HG03521 (cell line): Measurements from ENCODE around the gene UNC79.

Experiments used
- ATAC-seq: cut with Tn5 transposase; IDR thresholded peaks from one replicate; pipeline ENCODE4 v1.9.1; 2021; ENCODE audit warnings: mild to moderate bottlenecking, moderate library complexity; ENCODE audit not compliant: unreplicated experiment

UNC79 gene

DNA sequence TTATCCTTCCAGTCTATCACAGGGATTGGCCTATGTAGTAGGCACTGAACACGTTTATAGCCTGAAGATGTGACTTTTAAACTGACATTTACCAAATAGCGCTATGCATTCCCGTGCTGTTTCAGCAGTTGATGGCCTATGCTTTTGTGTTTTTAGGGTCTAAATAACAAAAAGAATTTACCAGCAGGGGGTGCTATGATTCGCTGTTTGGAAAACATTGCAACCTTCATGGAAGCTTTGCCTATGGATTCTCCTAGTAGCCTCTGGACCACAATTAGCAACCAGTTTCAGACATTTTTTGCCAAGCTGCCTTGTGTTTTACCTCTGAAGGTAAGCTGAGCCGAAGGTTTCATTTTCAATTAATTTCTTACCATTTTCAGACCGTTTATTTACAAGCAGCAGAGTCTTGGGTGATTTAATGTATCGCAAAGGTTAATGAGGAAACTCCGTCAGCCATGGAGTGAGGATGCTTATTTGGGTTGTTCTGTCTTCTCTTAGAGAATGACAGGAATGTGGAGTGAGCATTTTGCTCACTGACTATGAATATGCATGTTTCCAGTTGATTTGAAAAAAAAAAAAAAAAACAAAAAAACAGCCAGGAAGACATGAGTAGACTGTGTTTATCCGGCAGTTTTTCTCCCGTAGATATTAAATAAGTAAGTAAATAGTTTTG lies 224.5 kb downstream of the UNC79 start:
- no peak for ATAC-seq

- ATAC-seq, result no peak
Measured at GRCh38 chr14:93657875-93658274, 227.1 kb downstream of the UNC79 start.

DNA sequence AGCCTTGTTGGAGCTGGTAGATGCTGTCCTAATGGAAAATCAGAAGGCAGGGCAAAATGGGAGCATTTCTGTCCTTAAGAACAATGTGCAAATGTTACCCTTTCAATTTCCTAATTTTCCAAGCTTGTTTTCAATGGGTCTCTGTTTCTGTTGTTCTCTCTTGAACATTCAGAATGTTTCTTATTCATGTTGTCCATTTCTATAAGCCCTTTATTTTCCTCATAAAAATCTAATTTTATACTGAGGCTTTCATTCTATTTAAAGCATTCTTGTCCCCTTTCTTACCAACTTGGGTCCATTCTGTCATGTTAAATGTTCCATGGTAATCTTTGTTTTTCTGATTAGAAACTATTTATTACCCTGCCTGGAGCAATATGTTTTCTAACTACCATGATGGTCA lies 232.6 kb downstream of the UNC79 start:
- no peak for ATAC-seq

DNA sequence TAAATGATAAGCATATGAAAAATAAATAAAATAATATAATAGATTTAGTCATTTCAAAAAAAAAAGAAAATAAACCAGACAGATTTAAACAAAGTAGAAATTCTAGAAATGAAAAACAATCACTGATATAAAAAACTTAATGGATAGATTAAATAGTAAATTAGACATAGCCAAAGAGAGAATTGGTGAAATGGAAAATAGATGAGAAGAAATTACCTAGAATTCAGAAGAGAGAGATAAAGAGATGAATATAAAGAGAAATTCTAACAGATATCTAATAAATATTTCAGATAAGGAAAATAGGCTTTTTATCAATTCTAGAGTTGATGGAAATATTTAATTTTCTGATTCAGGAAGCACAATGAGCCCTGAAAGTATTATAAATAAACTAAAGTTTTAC lies 234.4 kb downstream of the UNC79 start:
- no peak for ATAC-seq

- no peak for ATAC-seq
Measured at GRCh38 chr14:93669632-93670031, 238.9 kb downstream of the UNC79 start.

DNA sequence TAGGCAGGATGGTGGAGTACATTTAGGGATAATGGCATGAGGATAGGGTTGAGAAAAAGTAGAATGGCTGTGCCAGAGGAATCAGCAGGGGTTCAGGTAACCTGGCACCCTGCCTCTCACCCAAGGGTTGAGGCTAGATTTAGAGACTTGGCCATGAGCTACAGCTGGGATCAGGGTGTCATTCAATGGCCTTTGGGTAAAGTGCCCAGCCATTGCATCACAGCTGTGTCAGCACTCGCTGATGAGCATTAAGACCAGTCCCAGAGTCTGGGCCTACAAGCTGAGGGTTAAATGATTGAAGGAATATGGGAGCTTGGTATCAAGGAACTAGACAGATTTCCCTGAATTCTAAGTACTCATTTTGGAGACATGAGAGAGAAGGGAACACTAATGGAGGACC lies 243.6 kb downstream of the UNC79 start:
- no peak for ATAC-seq

DNA sequence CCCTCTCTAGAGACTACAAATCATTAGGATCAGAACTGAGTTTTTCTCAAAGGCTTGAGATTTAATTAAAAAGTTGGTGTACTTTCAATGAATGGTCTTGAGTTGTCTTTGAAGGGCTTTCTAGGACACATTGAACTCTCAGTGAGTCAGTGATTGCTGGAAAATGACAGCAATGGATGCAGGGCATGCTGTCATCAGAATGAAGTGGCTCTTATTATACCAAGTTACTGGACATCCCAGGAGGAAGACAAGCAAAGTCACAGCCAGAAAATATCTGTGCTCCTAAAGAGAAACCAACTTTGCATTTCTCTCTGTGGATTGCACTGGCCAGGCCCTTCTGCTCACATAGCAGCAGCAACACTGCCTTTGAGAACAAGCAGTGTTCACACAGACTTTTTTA lies 244.9 kb downstream of the UNC79 start:
- no peak for ATAC-seq

- ATAC-seq, result no peak
Measured at GRCh38 chr14:93676416-93676958, 245.7 kb downstream of the UNC79 start.

- no peak for ATAC-seq
Measured at GRCh38 chr14:93682459-93682858, 251.7 kb downstream of the UNC79 start.

DNA sequence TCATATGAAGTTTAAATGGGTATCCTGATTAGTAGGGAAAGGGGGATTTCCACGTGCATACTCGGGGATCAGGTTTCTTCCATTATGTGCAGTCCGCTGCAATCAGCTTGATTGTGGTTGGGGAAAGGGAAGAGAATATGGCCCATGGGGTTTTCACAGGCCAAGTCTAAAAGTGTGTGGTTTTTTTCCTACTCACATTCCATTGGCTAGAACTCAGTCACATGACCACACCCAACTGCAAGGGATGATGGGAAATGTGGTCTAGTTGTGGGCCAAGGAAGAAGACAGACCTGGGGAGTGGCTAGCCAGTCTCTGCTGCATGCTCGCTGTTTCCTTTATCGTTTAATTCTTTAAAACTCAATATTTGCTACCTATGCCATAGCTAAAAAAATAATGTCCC lies 252.5 kb downstream of the UNC79 start:
- ATAC-seq, result no peak

DNA sequence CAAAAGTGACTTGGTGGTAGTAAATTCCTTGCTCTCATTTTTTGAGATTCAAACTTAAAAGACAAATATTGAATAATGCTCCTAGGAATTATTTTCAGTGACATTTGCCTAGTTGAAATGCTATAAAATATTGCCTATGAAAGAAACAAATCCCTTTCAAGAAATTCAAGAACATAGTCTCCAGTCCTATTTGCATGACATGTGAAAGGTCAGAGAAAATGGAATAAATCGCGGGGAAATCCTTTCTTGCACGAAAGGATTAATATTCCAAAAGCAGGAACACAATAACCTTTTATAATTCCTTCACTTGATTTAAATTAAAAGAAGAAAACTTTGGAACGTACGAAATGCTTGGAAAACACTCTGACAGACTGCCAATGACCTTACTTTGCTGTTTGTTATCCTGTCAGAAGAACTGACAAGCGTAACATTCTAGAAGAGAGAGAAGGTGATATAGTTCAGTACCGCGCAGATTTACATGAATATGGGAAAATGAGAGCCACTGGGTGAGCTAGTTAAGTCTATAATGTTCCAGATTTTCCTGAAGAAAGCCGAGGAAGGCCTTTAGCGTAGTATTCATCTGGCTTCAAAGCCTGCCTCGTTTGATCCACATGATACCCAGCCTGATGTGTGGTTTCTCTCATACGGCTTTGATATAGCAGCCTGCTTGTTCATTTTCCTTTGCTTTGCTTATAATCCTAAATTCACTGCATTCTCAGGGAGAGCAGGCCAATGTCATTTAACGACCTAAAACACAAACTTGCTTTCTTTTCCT lies 254.6 kb downstream of the UNC79 start:
- no peak for ATAC-seq

DNA sequence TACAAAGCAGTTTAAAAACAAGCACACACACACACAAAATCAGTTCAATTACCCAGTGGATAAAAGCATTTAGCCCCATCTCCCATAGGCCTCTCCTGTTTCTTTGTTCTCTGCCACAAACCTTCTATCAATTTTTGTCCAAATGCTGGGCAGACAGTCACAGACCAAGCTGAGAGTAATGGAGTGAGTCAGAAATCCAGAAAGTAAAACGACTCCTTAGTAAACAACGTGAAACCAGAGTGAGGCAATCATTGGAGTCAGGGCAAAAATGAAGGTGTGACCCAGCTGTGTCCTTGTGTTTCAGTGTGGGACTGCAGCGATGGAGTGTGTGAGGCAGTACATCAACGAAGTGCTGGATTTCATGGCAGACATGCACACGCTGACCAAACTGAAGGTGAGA lies 255.5 kb downstream of the UNC79 start:
- ATAC-seq, result no peak

- no peak for ATAC-seq
Measured at GRCh38 chr14:93688239-93688666, 257.5 kb downstream of the UNC79 start.

- no peak for ATAC-seq
Measured at GRCh38 chr14:93688820-93689219, 258.1 kb downstream of the UNC79 start.

- no peak for ATAC-seq
Measured at GRCh38 chr14:93690146-93690545, 259.4 kb downstream of the UNC79 start.

DNA sequence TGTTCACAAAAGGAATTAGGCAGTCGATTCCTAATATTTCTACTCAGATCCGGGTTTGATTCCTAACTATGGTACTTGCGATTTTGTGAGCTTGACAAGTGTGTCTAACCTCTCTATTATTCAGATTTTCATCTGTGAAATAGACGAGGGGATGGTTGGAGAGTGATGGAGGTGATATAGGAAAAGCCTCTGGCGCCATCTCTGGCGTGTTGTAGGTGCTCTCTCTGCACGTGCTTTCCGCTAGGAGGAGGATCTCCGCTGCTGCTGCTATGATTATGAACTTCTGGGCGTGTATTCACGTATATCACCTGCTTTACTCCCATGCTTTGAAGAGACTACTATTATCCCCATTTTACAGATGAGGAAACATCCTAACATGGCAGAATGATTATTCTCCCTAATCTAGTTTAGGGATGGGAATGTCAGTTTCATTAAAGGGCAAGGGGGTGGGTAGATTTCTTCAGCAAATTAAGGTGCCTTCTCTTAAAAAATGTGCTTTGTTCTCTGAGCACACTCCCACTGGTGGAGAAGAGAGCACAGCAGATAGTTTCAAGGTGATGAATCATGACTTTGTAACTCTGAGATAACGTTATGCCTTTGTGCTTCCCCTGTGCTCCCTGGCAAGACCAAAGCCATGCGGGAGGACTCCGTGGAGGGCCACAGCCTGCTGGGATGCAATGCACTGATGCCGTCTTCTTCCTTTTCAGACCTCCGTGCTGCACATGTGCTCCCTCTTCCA lies 260.5 kb downstream of the UNC79 start:
- ATAC-seq, result no peak

DNA sequence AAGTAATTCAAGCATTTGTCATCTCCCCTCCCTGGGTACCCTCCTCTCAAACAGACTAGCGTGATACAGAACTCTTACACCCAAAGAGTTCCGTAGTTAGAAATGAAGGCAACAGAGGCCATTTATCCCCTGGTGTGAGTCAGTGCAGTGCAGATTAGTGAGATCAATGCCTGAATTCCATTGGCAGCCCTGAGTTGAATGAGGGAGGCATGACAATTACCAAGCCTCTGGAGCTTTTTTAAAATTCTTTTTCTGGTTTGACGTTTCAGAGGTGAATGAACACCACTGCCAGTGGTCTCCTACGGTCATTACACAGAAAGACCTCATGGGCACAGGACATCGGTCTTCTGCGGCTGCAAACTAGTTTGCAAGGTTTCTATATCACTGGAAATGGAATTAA lies 263.2 kb downstream of the UNC79 start:
- no peak for ATAC-seq

- no peak for ATAC-seq
Measured at GRCh38 chr14:93700928-93701327, 270.2 kb downstream of the UNC79 start.

- ATAC-seq, result no peak
Measured at GRCh38 chr14:93701562-93701961, 270.8 kb downstream of the UNC79 start.

DNA sequence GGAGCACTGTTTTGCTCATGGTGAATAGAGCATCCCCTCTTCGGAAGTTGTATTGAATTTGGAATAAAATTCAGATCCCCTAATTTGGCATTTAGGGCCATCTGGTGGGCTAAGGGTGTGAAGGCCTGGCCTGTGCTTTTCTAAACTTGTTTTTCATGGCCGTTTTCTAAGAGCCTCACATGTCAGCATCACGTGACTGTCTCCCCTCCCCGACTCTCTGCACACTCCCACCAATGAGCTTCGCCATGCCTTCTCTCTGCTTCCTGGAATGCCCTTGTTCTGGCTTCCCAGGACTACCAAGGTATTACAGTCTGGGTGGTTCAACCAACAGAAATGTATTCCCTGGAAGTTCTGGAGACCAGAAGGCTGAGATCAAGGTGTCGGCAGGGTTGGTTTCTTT lies 272.2 kb downstream of the UNC79 start:
- no peak for ATAC-seq

DNA sequence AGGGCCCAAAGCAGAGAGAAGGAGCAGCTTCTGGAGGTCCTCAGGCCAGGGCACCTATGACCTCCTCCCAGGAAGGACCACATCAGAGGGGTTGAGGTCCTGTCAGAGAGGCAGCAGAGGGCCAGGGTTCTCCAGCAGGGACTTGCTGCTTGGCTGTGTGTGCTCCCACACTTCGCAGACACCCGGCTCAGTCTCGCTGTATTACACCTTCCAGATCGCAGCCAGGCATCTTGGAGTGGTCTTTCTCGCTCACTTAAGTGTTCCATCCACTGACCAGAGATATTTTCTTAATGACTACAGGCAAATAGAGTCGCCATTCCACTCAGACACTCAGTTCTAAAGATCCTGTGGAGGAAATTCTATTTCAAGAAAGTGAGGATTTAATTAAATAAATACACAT lies 273.2 kb downstream of the UNC79 start:
- no peak for ATAC-seq
